PFSK-1 (cell line): Measurements from ENCODE around the gene NCOA5.
A peak's percentile ranks its signal among the peaks of the same experiment; 100 is the strongest.

Experiments used
- FOXP2 ChIP-seq: optimal IDR thresholded peaks from 2 replicates; pipeline ENCODE3; 2011; ENCODE audit warnings: borderline replicate concordance, control low read depth, inconsistent platforms; ENCODE audit not compliant: insufficient read depth; ENCODE audit errors: extremely low read length, extremely low read depth
- POLR2AphosphoS5 ChIP-seq: IDR thresholded peaks from 2 replicates; pipeline ENCODE4 v1.6.1; 2012; ENCODE audit warnings: low read depth, mild to moderate bottlenecking, control low read depth, low read length, moderate library complexity
- SIN3A ChIP-seq: IDR thresholded peaks from 2 replicates; pipeline ENCODE4 v1.6.1; 2012; ENCODE audit warnings: mild to moderate bottlenecking, low read length, moderate library complexity, borderline replicate concordance; ENCODE audit not compliant: insufficient read depth
- TAF1 ChIP-seq: IDR thresholded peaks from 2 replicates; pipeline ENCODE4 v1.6.1; 2012; ENCODE audit warnings: low read length, control low read depth, borderline replicate concordance; ENCODE audit not compliant: insufficient read depth
- TF ChIP-seq, protein P1 (sequence below), 2 experiments: IDR thresholded peaks; 2 replicates each; pipeline versions ENCODE4 v1.6.1 to v1.8.0; 2011 to 2012; ENCODE audit warnings: low read depth in 2 of 2, low read length in 2 of 2, control low read depth in 1 of 2, inconsistent platforms in 1 of 2, mild to moderate bottlenecking in 1 of 2, moderate library complexity in 1 of 2; ENCODE audit not compliant: insufficient read depth in 1 of 2

NCOA5 gene

DNA sequence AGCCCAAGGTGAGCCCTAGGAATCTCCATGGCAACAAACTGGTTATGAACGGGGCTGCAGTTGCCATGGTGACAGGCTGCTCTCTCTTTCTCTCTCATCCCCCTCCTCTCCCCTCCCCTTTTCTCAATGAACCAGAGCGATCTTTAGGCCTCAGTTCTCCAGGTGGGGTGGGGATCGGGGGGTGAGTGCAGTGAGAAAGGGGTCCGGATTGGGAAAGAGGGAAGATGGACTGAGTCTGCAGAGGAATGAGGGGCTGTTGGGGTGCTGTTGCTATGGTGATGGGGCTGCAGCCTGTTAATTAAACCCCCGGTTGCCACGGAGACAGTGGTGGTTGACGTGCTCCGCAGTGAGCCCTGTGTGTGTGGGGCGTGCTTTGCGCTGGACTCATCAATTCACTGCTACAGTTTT is 64.4 kb downstream of the NCOA5 start:
- TF ChIP-seq, protein P1, sequence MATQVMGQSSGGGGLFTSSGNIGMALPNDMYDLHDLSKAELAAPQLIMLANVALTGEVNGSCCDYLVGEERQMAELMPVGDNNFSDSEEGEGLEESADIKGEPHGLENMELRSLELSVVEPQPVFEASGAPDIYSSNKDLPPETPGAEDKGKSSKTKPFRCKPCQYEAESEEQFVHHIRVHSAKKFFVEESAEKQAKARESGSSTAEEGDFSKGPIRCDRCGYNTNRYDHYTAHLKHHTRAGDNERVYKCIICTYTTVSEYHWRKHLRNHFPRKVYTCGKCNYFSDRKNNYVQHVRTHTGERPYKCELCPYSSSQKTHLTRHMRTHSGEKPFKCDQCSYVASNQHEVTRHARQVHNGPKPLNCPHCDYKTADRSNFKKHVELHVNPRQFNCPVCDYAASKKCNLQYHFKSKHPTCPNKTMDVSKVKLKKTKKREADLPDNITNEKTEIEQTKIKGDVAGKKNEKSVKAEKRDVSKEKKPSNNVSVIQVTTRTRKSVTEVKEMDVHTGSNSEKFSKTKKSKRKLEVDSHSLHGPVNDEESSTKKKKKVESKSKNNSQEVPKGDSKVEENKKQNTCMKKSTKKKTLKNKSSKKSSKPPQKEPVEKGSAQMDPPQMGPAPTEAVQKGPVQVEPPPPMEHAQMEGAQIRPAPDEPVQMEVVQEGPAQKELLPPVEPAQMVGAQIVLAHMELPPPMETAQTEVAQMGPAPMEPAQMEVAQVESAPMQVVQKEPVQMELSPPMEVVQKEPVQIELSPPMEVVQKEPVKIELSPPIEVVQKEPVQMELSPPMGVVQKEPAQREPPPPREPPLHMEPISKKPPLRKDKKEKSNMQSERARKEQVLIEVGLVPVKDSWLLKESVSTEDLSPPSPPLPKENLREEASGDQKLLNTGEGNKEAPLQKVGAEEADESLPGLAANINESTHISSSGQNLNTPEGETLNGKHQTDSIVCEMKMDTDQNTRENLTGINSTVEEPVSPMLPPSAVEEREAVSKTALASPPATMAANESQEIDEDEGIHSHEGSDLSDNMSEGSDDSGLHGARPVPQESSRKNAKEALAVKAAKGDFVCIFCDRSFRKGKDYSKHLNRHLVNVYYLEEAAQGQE (IDR thresholded peaks at IDR 0.05; ENCODE audit: insufficient read depth in 1 of 2, low read depth in 2 of 2, low read length in 2 of 2), result no peak
- TF ChIP-seq TAF1 (no peak), SIN3A (no peak), POLR2AphosphoS5 (no peak), FOXP2 (no peak)

DNA sequence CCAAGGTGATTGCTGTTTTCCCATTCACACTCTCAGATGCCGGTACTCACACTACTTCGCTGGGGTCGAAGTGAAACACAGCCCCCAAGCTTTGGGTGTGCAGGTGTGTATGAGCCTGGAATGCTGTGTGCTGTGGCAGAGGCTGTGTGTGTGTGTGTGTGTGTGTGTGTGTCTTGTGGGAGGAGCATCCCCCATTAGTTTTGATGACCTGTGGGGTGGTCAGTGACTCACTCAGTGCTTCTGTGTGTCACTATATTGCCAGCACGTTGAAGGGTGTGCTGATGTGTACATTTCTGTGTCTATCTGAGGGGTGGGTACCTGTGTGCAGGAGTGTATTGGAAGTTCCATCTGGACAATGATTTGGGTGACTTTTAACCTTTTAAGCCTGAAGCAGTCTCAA is 65.8 kb downstream of the NCOA5 start:
- no peak for TF ChIP-seq TAF1
- TF ChIP-seq POLR2AphosphoS5, result no peak
- TF ChIP-seq, protein P1 (IDR thresholded peaks at IDR 0.05; ENCODE audit: insufficient read depth in 1 of 2, low read depth in 2 of 2, low read length in 2 of 2), result no peak
- no peak for TF ChIP-seq SIN3A
- TF ChIP-seq FOXP2, result no peak

DNA sequence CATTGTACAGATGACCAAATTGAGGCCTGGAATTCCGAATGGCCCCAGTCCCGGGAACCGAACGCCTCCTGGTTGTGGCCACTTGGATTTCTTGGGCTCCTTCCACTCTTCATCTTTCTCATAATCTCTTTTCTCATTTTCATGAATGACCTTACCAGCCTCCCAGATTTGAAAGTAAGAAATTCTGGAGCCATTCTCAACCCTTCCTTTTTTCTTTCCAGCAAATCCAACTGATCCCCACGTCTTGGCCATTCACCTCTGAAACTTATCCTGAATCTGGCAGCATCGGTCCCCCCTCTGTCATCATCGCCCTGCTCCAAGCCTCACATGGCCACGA is 66.6 kb downstream of the NCOA5 start:
- TF ChIP-seq SIN3A (no peak), POLR2AphosphoS5 (no peak), FOXP2 (no peak), TAF1 (no peak)
- TF ChIP-seq, protein P1 (IDR thresholded peaks at IDR 0.05; ENCODE audit: insufficient read depth in 1 of 2, low read depth in 2 of 2, low read length in 2 of 2), result no peak

DNA sequence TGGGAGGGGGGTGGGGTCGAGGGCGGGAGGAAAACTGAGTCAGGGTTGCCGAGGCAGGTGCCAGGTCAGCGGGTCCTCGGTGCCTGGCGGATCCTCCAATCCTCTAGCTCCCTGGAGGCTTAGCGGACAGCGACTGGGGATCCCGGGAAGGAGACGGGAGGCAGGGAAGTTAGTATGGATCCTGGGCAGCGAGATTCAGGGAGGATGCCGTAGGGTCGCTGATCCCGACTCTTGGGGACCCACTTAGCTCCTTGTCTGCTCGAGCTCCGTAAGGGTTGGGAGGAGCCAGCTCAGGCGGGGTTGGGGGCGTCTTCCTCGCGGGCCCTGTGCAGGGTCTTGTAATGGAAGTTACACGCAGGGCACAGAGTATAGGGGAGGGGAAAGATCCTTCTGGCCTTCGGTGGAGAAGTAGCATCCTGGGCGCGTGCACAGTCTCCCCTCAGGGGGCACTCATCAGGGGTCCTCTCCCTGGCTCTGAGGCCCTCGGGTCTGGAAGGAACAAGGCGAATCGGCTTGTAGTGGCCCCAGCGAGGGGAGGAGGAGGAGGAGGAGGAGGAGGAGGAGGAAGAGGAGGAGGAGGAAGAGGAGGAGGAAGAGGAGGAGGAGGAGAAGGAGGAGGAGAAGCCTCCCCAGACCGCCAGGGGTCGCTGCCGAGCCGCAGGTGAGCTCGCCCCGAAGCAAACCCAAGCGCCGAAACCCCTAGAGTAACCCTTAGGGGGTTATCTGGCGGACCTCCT is 67.2 kb downstream of the NCOA5 start:
- TF ChIP-seq, protein P1 (IDR thresholded peaks at IDR 0.05; ENCODE audit: insufficient read depth in 1 of 2, low read depth in 2 of 2, low read length in 2 of 2), result 0 out of 4 replicates have a peak, but pooled peaks of 1 of the 2 experiments have one; percentile 32
- TF ChIP-seq SIN3A, result no peak

DNA sequence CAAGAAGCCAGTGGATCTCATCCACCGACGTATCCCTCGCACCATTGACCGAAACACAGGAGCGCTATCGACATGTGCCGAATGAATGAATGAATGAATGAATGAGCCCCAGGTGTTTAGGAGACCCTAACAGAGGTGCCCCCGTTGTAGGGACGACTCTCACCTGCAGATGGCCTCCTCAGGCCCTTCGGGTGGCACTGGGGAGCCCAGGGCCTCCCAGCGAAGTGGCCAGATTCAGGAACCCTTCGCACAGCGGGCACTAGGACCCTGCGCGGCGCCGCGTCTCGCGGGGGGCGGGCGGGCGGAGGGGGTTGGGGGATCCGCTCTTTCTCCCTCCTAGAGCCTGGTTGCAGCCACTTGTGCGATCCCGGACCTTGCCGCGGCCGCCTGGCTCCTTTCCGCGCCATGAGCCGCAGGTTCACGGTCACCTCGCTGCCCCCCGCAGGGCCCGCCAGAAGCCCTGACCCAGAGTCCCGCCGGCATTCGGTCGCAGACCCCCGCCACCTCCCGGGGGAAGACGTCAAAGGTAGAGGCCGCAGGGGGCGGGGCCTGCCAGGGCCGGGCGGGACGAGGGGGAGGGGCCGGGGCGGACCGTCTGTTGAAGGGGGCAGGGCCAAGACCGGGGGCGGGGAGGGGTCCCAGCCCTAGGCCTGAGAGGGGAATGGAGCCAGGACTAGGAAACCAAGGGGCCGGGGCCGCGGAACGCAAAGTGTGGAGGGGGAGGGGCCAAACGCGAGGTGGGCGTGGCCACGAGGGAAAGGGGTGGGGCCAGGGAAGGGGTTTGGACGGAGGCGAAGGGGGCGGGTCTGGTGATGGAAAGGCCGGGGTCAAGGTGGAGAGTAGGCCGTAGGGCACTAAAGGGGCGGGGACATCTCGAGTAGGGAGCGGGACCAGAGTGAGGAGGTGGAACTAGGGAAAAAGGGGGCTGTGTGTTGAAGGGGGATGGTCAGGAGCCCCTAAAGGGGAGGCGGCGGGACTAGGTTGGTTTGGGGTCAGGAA is 68.1 kb downstream of the NCOA5 start:
- TF ChIP-seq FOXP2, result peak; percentile 29
- TF ChIP-seq, protein P1 (IDR thresholded peaks at IDR 0.05; ENCODE audit: insufficient read depth in 1 of 2, low read depth in 2 of 2, low read length in 2 of 2), result no peak
